Measurements from ENCODE around the gene PLIN1.

The PLIN1 gene

GRCh38 chr15:89673165-89673512 lies 6.0 kb downstream of the PLIN1 start:
- in situ Hi-C loops (cut with MboI; ENCODE audit: low pct_unique_long_range_greater_than_20kb, low sequenced_read_pairs, unreplicated experiment) = no loop called here
- no peak for DNase-seq (ENCODE audit: low spot score)
- peak; percentile 36 for TF ChIP-seq CTCF (IDR thresholded peaks at IDR 0.05; ENCODE audit: extremely low read depth, insufficient read depth, missing control alignments)

DNA sequence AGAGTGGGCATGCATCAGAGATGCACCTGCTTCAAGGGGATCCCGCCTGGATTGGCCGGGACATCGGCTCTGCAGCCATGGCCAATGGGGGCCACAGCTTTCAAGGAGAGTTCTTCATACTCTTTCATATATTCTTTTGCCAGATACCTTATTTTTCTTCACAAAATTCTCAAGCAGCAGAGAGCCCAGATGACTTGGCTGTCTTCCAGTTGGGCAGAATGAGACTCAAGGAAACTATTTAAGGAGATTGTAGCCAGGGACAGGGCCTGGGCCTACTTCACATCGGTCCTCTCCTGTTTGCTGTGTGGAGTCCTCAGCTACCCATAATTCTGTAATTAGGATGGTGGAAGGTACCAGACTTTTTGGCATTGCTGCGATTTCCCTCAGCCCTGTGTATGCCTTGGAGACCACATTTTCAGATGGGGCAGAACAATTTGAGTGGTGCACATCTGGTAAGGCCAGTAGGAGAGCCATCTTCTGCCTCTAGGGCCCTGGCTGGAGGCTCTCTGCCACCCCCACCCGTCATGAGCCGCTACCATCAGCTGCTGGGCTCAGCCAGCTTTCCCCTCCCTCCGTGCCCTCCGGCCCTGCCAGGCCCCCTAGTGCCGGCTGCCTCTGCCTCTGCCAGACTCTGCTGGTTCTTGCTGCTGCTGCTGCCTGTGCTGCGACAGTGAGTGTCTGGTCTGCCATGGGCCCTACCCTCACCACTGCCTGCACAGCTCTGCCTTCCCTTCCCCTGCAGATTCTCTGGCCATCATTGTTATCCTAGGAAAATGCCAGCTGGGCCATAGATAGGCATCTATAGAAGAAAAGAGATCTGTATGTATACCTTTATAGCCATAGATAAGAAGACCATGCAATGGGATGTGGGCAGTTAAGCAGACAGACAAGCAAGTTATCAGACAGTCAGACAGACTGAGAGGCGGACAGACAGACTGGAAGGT lies 6.7 kb downstream of the PLIN1 start:
- in situ Hi-C loops (cut with MboI; ENCODE audit: low pct_unique_long_range_greater_than_20kb, low sequenced_read_pairs, unreplicated experiment) = no loop called here
- no peak for TF ChIP-seq CTCF (IDR thresholded peaks at IDR 0.05; ENCODE audit: extremely low read depth, insufficient read depth, missing control alignments)
- DNase-seq (ENCODE audit: low spot score) = no peak

GRCh38 chr15:89671687-89672086 lies 7.5 kb downstream of the PLIN1 start:
- TF ChIP-seq CTCF (IDR thresholded peaks at IDR 0.05; ENCODE audit: extremely low read depth, insufficient read depth, missing control alignments) = no peak
- DNase-seq (ENCODE audit: low spot score) = no peak
- in situ Hi-C loops (cut with MboI; ENCODE audit: low pct_unique_long_range_greater_than_20kb, low sequenced_read_pairs, unreplicated experiment) = no loop called here

DNA sequence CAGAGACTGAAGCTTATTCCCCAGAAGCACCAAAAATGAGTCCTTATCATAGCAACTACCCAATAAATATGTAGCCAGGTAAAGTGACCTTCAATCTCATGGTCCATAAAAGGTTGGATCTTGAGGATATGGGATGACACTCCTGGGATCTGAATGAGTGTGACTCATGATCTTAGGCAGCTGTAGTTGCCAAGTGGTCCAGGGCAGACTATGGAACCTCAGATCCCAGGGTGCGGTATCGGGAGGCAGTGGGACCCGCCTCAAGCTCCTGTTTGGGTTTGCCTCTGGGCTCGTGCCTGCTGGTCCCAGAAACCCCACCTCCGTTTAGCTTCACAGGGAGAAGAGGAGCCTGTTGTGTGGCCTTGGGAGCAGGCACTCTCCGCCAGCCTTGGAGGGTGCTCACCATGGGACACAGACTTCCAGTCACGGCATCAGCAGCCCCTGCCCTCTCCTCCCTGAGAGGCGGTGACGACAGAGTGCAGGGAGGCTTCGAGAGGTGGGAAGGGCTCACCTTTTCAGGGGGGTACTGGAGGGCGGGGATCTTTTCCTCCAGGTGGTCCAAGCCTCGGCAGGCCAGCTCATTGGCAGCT lies 8.1 kb downstream of the PLIN1 start:
- DNase-seq (ENCODE audit: low spot score) = no peak
- no peak for TF ChIP-seq CTCF (IDR thresholded peaks at IDR 0.05; ENCODE audit: extremely low read depth, insufficient read depth, missing control alignments)
- in situ Hi-C loops (cut with MboI; ENCODE audit: low pct_unique_long_range_greater_than_20kb, low sequenced_read_pairs, unreplicated experiment) = no loop called here

DNA sequence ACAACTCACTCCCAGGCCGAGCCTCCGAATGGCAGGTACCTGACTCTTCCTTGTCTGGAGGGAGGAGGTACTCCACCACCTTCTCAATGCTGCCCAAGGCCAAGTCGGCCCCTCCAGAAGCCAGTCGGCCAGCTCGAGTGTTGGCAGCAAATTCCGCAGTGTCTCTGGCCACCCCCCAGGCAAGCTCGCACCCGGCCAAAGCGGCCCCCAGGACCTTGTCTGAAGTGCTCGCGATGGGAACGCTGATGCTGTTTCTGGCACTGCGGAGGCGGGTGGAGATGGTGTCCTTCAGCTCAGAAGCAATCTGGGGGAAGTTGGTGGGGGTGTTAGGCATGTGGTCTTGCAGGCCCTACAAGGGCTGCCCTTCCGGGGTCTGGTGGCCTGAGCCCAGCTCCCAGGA lies 9.2 kb downstream of the PLIN1 start:
- TF ChIP-seq CTCF (IDR thresholded peaks at IDR 0.05; ENCODE audit: extremely low read depth, insufficient read depth, missing control alignments) = no peak
- in situ Hi-C loops (cut with MboI; ENCODE audit: low pct_unique_long_range_greater_than_20kb, low sequenced_read_pairs, unreplicated experiment) = no loop called here
- no peak for DNase-seq (ENCODE audit: low spot score)

- no peak for DNase-seq (ENCODE audit: low spot score)
- no peak for TF ChIP-seq CTCF (IDR thresholded peaks at IDR 0.05; ENCODE audit: extremely low read depth, insufficient read depth, missing control alignments)
- in situ Hi-C loops (cut with MboI; ENCODE audit: low pct_unique_long_range_greater_than_20kb, low sequenced_read_pairs, unreplicated experiment) = no loop called here
These were observed 9.8 kb downstream of the PLIN1 start for GRCh38 chr15:89669309-89669865.
